ENCODE measurements around the gene CHEK2. TPM values are rescaled to one million over a fixed set of nuclear protein-coding genes. Genes with fewer than 3 reads are reported as not detected.
"Not testable (repeated sequence)": the region's sequence is repeated elsewhere in the genome, so short reads cannot be mapped to it uniquely, and the experiment has no call there.

The CHEK2 gene
- polyA plus RNA-seq, 1 experiment: 9.4 TPM

DNA sequence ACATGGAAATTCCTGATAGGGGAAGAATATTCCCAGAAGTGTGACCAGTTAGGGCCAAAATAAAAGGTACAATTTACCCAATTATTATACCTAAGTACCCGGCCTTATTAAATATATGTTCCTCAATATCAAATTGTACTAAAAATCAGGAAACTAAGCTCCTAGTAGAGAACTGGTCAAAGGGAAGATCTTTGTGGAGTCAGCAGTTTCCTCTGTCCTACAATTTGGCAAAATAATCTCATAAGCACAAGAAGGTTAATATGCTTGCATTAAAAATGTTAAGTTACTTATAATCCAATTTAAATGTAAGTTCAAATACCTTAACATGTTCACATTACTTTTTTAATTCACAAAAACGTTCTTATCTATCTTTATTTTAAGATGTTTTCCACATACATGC is 72.2 kb downstream of the CHEK2 start:
- POLR2A ChIA-PET: no interaction called here
- no peak for DNase-seq (ENCODE audit: low read depth)
- H3K36me3 ChIP-seq (ENCODE audit: control insufficient read depth, insufficient read depth, low read length): no peaks in the 10 kb centered on the region

DNA sequence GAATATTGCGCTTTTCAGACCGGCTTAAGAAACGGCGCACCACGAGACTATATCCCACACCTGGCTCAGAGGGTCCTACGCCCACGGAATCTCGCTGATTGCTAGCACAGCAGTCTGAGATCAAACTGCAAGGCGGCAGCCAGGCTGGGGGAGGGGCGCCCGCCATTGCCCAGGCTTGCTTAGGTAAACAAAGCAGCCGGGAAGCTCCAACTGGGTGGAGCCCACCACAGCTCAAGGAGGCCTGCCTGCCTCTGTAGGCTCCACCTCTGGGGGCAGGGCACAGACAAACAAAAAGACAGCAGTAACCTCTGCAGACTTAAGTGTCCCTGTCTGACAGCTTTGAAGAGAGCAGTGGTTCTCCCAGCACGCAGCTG is 78.1 kb downstream of the CHEK2 start:
- H3K36me3 ChIP-seq (ENCODE audit: control insufficient read depth, insufficient read depth, low read length); H3K27me3 ChIP-seq (ENCODE audit: control insufficient read depth, insufficient read depth, low read length); CTCF ChIA-PET; POLR2A ChIA-PET; H3K4me3 ChIP-seq (ENCODE audit: low read depth, low read length); DNase-seq (ENCODE audit: low read depth): not testable (repeated sequence)

More for the DNA sequence above, 72.2 kb downstream of the CHEK2 start:
- no peaks in the 10 kb centered on the region for H3K27me3 ChIP-seq (ENCODE audit: control insufficient read depth, insufficient read depth, low read length)
- TF ChIP-seq, protein P1, sequence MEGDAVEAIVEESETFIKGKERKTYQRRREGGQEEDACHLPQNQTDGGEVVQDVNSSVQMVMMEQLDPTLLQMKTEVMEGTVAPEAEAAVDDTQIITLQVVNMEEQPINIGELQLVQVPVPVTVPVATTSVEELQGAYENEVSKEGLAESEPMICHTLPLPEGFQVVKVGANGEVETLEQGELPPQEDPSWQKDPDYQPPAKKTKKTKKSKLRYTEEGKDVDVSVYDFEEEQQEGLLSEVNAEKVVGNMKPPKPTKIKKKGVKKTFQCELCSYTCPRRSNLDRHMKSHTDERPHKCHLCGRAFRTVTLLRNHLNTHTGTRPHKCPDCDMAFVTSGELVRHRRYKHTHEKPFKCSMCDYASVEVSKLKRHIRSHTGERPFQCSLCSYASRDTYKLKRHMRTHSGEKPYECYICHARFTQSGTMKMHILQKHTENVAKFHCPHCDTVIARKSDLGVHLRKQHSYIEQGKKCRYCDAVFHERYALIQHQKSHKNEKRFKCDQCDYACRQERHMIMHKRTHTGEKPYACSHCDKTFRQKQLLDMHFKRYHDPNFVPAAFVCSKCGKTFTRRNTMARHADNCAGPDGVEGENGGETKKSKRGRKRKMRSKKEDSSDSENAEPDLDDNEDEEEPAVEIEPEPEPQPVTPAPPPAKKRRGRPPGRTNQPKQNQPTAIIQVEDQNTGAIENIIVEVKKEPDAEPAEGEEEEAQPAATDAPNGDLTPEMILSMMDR (IDR thresholded peaks at IDR 0.05; ENCODE audit: insufficient read depth, low read depth, low read length): no peak
- no peak overlapping the region for H3K4me3 ChIP-seq (ENCODE audit: low read depth, low read length)
- CTCF ChIA-PET: no interaction called here

- Histone ChIP-seq H3K36me3 (ENCODE audit: control insufficient read depth, insufficient read depth, low read length) (peaks cover 2% of the 10 kb centered on the region), H3K4me3 (ENCODE audit: low read depth, low read length) (no peak overlapping the region), H3K27me3 (ENCODE audit: control insufficient read depth, insufficient read depth, low read length) (no peaks in the 10 kb centered on the region)
- DNase-seq (ENCODE audit: low read depth): no peak
- ChIA-PET CTCF (no interaction called here), POLR2A (interaction anchor here (0.5 kb wide), 1 partner anchor 20 kb away, joined by 4 read pairs; no protein-coding TSS in a partner anchor)
- TF ChIP-seq, protein P1 (IDR thresholded peaks at IDR 0.05; ENCODE audit: insufficient read depth, low read depth, low read length): no peak
Measured at GRCh38 chr22:28658448-28658847, 83.2 kb downstream of the CHEK2 start.

GRCh38 chr22:28656181-28656580 is 85.4 kb downstream of the CHEK2 start:
- no peak for DNase-seq (ENCODE audit: low read depth)
- peaks cover 2% of the 10 kb centered on the region for H3K36me3 ChIP-seq (ENCODE audit: control insufficient read depth, insufficient read depth, low read length)
- POLR2A ChIA-PET: no interaction called here
- H3K27me3 ChIP-seq (ENCODE audit: control insufficient read depth, insufficient read depth, low read length): no peaks in the 10 kb centered on the region
- TF ChIP-seq, protein P1 (IDR thresholded peaks at IDR 0.05; ENCODE audit: insufficient read depth, low read depth, low read length): no peak
- CTCF ChIA-PET: no interaction called here
- no peak overlapping the region for H3K4me3 ChIP-seq (ENCODE audit: low read depth, low read length)

DNA sequence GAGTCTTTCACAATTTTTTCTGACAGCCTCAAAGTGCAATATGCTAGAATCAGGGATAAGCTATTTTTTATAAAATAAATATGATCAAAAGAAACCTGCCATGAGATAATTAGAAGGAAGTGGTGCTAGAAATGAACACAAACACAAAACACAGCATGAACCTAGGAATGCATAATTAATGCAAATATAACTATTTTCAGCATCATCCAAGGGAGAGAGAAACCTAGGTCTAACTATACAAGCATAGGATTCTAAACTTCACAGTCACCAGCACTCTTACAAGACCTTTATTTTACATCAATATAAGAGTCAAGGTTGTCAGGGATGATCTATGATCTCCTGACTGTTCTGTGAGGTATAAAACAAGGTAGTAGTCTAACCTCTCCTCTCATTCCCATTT is 91.2 kb downstream of the CHEK2 start:
- no peak for DNase-seq (ENCODE audit: low read depth)
- ChIA-PET CTCF (no interaction called here), POLR2A (no interaction called here)
- Histone ChIP-seq H3K27me3 (ENCODE audit: control insufficient read depth, insufficient read depth, low read length) (no peaks in the 10 kb centered on the region), H3K36me3 (ENCODE audit: control insufficient read depth, insufficient read depth, low read length) (no peaks in the 10 kb centered on the region), H3K4me3 (ENCODE audit: low read depth, low read length) (no peak overlapping the region)
- TF ChIP-seq, protein P1 (IDR thresholded peaks at IDR 0.05; ENCODE audit: insufficient read depth, low read depth, low read length): no peak

DNA sequence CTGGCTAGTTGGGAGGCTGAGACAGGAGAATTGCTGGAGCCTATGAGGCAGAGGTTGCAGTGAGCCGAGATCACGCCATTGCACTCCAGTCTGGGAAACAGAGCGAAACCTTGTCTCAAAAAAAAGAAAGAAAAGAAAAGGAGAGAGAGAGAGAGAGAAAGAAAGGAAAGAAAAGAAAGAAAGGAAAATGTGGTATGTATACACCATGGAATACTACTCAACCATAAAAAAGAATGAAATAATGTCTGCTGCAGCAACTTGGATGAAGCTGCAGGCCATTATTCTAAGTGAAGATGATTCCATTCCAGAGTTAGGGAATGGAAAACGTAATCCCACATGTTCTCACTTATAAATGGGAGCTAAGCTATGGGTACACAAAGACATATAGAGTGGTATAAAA is 92.8 kb downstream of the CHEK2 start:
- CTCF ChIA-PET: no interaction called here
- DNase-seq (ENCODE audit: low read depth): no peak
- no peaks in the 10 kb centered on the region for H3K27me3 ChIP-seq (ENCODE audit: control insufficient read depth, insufficient read depth, low read length)
- POLR2A ChIA-PET: no interaction called here
- no peaks in the 10 kb centered on the region for H3K36me3 ChIP-seq (ENCODE audit: control insufficient read depth, insufficient read depth, low read length)
- TF ChIP-seq, protein P1 (IDR thresholded peaks at IDR 0.05; ENCODE audit: insufficient read depth, low read depth, low read length): no peak
- H3K4me3 ChIP-seq (ENCODE audit: low read depth, low read length): no peak overlapping the region
